ENCODE measurements around the gene FOXN3. TPM values are rescaled to one million over a fixed set of nuclear protein-coding genes. Genes with fewer than 3 reads are reported as not detected.
A peak's percentile ranks its signal among the peaks of the same experiment; 100 is the strongest.

FOXN3 gene
- polyA plus RNA-seq, 1 of the 3 experiments (the other 2 are of a cell fraction): 9.8 TPM

DNA sequence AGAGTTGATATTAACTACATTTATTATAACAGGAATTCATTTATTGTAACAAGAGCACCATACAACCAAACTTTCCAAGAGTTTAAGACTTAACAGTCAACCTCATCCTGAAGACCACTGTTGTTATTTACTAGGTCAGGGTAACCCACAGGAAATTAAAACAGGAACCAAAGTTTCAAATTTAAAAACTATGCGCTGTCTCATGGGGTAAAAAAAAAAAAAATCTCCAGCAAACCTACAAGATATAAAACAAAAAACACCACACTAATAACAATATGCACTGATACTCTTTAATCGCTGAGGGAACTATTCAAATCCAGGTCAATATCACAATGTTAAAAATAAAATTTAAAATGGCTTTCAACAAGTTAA lies 44.5 kb downstream of the FOXN3 start:
- TF ChIP-seq JUND (IDR thresholded peaks at IDR 0.05) (no peak), FOSL2 (IDR thresholded peaks at IDR 0.05; ENCODE audit: borderline replicate concordance, low read depth) (no peak), CTCF (IDR thresholded peaks at IDR 0.05) (no peak), REST (IDR thresholded peaks at IDR 0.05; ENCODE audit: low read depth, low read length) (no peak)
- TF ChIP-seq, protein P1, sequence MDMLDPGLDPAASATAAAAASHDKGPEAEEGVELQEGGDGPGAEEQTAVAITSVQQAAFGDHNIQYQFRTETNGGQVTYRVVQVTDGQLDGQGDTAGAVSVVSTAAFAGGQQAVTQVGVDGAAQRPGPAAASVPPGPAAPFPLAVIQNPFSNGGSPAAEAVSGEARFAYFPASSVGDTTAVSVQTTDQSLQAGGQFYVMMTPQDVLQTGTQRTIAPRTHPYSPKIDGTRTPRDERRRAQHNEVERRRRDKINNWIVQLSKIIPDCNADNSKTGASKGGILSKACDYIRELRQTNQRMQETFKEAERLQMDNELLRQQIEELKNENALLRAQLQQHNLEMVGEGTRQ (IDR thresholded peaks at IDR 0.05; ENCODE audit: borderline replicate concordance, low read depth, low read length): no peak
- TF ChIP-seq, protein P2, sequence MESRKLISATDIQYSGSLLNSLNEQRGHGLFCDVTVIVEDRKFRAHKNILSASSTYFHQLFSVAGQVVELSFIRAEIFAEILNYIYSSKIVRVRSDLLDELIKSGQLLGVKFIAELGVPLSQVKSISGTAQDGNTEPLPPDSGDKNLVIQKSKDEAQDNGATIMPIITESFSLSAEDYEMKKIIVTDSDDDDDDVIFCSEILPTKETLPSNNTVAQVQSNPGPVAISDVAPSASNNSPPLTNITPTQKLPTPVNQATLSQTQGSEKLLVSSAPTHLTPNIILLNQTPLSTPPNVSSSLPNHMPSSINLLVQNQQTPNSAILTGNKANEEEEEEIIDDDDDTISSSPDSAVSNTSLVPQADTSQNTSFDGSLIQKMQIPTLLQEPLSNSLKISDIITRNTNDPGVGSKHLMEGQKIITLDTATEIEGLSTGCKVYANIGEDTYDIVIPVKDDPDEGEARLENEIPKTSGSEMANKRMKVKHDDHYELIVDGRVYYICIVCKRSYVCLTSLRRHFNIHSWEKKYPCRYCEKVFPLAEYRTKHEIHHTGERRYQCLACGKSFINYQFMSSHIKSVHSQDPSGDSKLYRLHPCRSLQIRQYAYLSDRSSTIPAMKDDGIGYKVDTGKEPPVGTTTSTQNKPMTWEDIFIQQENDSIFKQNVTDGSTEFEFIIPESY (IDR thresholded peaks at IDR 0.05; ENCODE audit: borderline replicate concordance, low read depth): no peak
- peak overlapping the region; percentile 58; the same call in 1 of the 2 replicates for H3K4me2 ChIP-seq
- no peaks in the 10 kb centered on the region for H3K9me2 ChIP-seq
- peaks cover 0 to 4% of the 10 kb centered on the region in 2 experiments for H3K36me3 ChIP-seq (replicated peaks in 1 of 2; ENCODE audit: control insufficient read depth in 1 of 2, insufficient read depth in 2 of 2, low read length in 1 of 2)
- H3K79me2 ChIP-seq (ENCODE audit: insufficient read depth): peaks cover 18% of the 10 kb centered on the region
- no peak overlapping the region for H3K4me3 ChIP-seq (ENCODE audit: low read depth in 2 of 2, low read length in 1 of 2)
- no peak for DNase-seq
- 96% methylated on average over 2 of the region's 2 CpGs for WGBS (ENCODE audit: low lambda C conversion rate)
- H3K4me1 ChIP-seq (ENCODE audit: control insufficient read depth in 1 of 2, insufficient read depth in 2 of 2, low read depth in 1 of 2, low read length in 1 of 2): peaks cover 11 to 20% of the 10 kb centered on the region in 2 experiments; a peak in 2 of 4 replicates
- H2AFZ ChIP-seq (ENCODE audit: low read depth): no peak overlapping the region
- peak overlapping the region in 1 of 2 experiments; percentile 66; a peak in 2 of 4 replicates for H3K27ac ChIP-seq (ENCODE audit: low read depth in 2 of 2, low read length in 1 of 2)
- no peaks in the 10 kb centered on the region for H3F3A ChIP-seq (replicated peaks; ENCODE audit: insufficient read depth)
- H3K27me3 ChIP-seq (ENCODE audit: insufficient read depth): no peaks in the 10 kb centered on the region
- ChIA-PET POLR2A (no interaction called here), CTCF (no interaction called here)
- H3K9ac ChIP-seq: no peak overlapping the region
- H4K20me1 ChIP-seq (ENCODE audit: insufficient read depth): no peaks in the 10 kb centered on the region
- H3K9me3 ChIP-seq: no peaks in the 10 kb centered on the region

Data from SK-N-SH (cell line).